Measurements from ENCODE around the gene FAIM2. TPM values are rescaled to one million over a fixed set of nuclear protein-coding genes. Genes with fewer than 3 reads are reported as not detected.
A peak's percentile ranks its signal among the peaks of the same experiment; 100 is the strongest.

Gene FAIM2
- total RNA-seq, 2 experiments from 2014 or later = not detected

GRCh38 chr12:49909356-49909755, 5.7 kb upstream of the FAIM2 start:
- Mint-ChIP-seq H3K27ac (no peak overlapping the region), H3K27me3 (peaks cover 12% of the 10 kb centered on the region), H3K36me3 (ENCODE audit: low read depth) (no peaks in the 10 kb centered on the region), H3K4me3 (no peak overlapping the region), H3K4me1 (ENCODE audit: low read depth) (peaks cover under 1% of the 10 kb centered on the region), H3K9me3 (no peaks in the 10 kb centered on the region)
- intact Hi-C loops (cut with DNase I, micrococcal nuclease) = no loop called here
- H3K9me3 ChIP-seq (ENCODE audit: control insufficient read depth in 1 of 2, insufficient read depth in 1 of 2, low read length in 2 of 2) = no peaks in the 10 kb centered on the region
- H3K4me3 ChIP-seq (ENCODE audit: low read length) = no peak overlapping the region
- ATAC-seq (ENCODE audit: poor library complexity) = no peak
- no peak for DNase-seq
- TF ChIP-seq CTCF (IDR thresholded peaks at IDR 0.05) = no peak
- H3K36me3 ChIP-seq (ENCODE audit: insufficient read depth, low read length) = no peaks in the 10 kb centered on the region
- ChIA-PET CTCF (no interaction called here), POLR2A (no interaction called here)
- H3K27ac ChIP-seq (ENCODE audit: low read depth in 1 of 2, low read length in 2 of 2) = no peak overlapping the region
- H3K4me1 ChIP-seq (ENCODE audit: insufficient read depth, low read length) = peaks cover 1% of the 10 kb centered on the region
- H3K27me3 ChIP-seq (ENCODE audit: control insufficient read depth in 1 of 2, insufficient read depth in 2 of 2, low read length in 2 of 2) = no peaks in the 10 kb centered on the region

GRCh38 chr12:49907352-49907751, 3.7 kb upstream of the FAIM2 start:
- H3K4me3 ChIP-seq (ENCODE audit: low read length) = no peak overlapping the region
- H3K27me3 ChIP-seq (ENCODE audit: control insufficient read depth in 1 of 2, insufficient read depth in 2 of 2, low read length in 2 of 2) = no peaks in the 10 kb centered on the region
- peaks cover 5% of the 10 kb centered on the region for H3K4me1 Mint-ChIP-seq (ENCODE audit: low read depth)
- peaks cover 14% of the 10 kb centered on the region for H3K4me1 ChIP-seq (ENCODE audit: insufficient read depth, low read length)
- H3K27ac Mint-ChIP-seq = no peak overlapping the region
- no peaks in the 10 kb centered on the region for H3K9me3 ChIP-seq (ENCODE audit: control insufficient read depth in 1 of 2, insufficient read depth in 1 of 2, low read length in 2 of 2)
- intact Hi-C loops (cut with DNase I, micrococcal nuclease) = no loop called here
- H3K4me3 Mint-ChIP-seq = no peak overlapping the region
- POLR2A ChIA-PET = no interaction called here
- no peak for DNase-seq
- no peak for TF ChIP-seq CTCF (IDR thresholded peaks at IDR 0.05)
- H3K27me3 Mint-ChIP-seq = peaks cover 15% of the 10 kb centered on the region
- H3K27ac ChIP-seq (ENCODE audit: low read depth in 1 of 2, low read length in 2 of 2) = no peak overlapping the region
- no peaks in the 10 kb centered on the region for H3K9me3 Mint-ChIP-seq
- no peak for ATAC-seq (ENCODE audit: poor library complexity)
- no peaks in the 10 kb centered on the region for H3K36me3 Mint-ChIP-seq (ENCODE audit: low read depth)
- no peaks in the 10 kb centered on the region for H3K36me3 ChIP-seq (ENCODE audit: insufficient read depth, low read length)
- CTCF ChIA-PET = interaction anchor here (1.1 kb wide), 1 partner anchor 60 kb away, joined by 3 read pairs; no protein-coding TSS in a partner anchor

GRCh38 chr12:49905718-49906314, 2.1 kb upstream of the FAIM2 start:
- intact Hi-C loops (cut with DNase I, micrococcal nuclease) = no loop called here
- Histone ChIP-seq H3K27me3 (ENCODE audit: control insufficient read depth in 1 of 2, insufficient read depth in 2 of 2, low read length in 2 of 2) (no peaks in the 10 kb centered on the region), H3K9me3 (ENCODE audit: control insufficient read depth in 1 of 2, insufficient read depth in 1 of 2, low read length in 2 of 2) (no peaks in the 10 kb centered on the region), H3K4me1 (ENCODE audit: insufficient read depth, low read length) (peaks cover 14% of the 10 kb centered on the region), H3K27ac (ENCODE audit: low read depth in 1 of 2, low read length in 2 of 2) (no peak overlapping the region), H3K4me3 (ENCODE audit: low read length) (no peak overlapping the region), H3K36me3 (ENCODE audit: insufficient read depth, low read length) (no peaks in the 10 kb centered on the region)
- CTCF ChIA-PET = interaction anchor here (0.9 to 1.8 kb wide), 2 partner anchors 40 to 61 kb away, joined by 3 to 5 read pairs; no protein-coding TSS in a partner anchor
- H3K27ac Mint-ChIP-seq = no peak overlapping the region
- no peak for DNase-seq
- TF ChIP-seq CTCF (IDR thresholded peaks at IDR 0.05) = no peak
- POLR2A ChIA-PET = no interaction called here
- peaks cover 5% of the 10 kb centered on the region for H3K4me1 Mint-ChIP-seq (ENCODE audit: low read depth)
- no peaks in the 10 kb centered on the region for H3K9me3 Mint-ChIP-seq
- no peaks in the 10 kb centered on the region for H3K36me3 Mint-ChIP-seq (ENCODE audit: low read depth)
- H3K4me3 Mint-ChIP-seq = peak overlapping the region; percentile 52
- H3K27me3 Mint-ChIP-seq = peaks cover 15% of the 10 kb centered on the region
- ATAC-seq (ENCODE audit: poor library complexity) = no peak
